Measurements from ENCODE around the gene TCF7.

TCF7 gene

GRCh38 chr5:134177369-134178095, 63.1 kb downstream of the TCF7 start:
- DNase-seq (ENCODE audit: low spot score): no peak

- no peak for DNase-seq (ENCODE audit: low spot score)
These were observed 63.6 kb downstream of the TCF7 start for GRCh38 chr5:134178096-134178419.

- DNase-seq (ENCODE audit: low spot score): no peak
These were observed 69.0 kb downstream of the TCF7 start for GRCh38 chr5:134183481-134183880.

GRCh38 chr5:134184155-134185135, 70.0 kb downstream of the TCF7 start:
- DNase-seq (ENCODE audit: low spot score): peak; percentile 74

GRCh38 chr5:134188092-134188491, 73.6 kb downstream of the TCF7 start:
- no peak for DNase-seq (ENCODE audit: low spot score)

GRCh38 chr5:134189031-134189430, 74.5 kb downstream of the TCF7 start:
- no peak for DNase-seq (ENCODE audit: low spot score)

GRCh38 chr5:134195666-134196065, 81.2 kb downstream of the TCF7 start:
- no peak for DNase-seq (ENCODE audit: low spot score)
